ENCODE data around the gene NLRP6.
"Not testable (repeated sequence)": the region's sequence is repeated elsewhere in the genome, so short reads cannot be mapped to it uniquely, and the experiment has no call there.

NLRP6 gene

DNA sequence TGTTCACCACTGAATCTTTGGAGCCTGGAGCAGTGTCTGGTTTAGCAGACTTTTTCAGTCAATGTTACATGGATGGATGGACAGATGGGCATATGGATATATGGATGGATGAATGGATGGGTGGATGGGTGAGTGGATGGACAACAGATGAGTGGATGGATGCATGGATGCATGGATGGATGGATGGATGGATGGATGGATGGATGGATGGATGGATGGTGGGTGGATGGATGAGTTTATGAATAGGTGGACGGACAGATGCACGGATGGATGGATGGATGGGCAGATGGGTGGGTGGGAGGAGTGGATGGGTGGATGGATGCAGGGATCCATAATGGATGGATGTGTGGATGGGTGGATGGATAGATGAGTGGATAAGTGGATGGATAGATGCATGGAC, 22.4 kb upstream of the NLRP6 start:
- DNase-seq (ENCODE audit: low read depth in 3 of 3, low spot score in 1 of 3): no peak

DNA sequence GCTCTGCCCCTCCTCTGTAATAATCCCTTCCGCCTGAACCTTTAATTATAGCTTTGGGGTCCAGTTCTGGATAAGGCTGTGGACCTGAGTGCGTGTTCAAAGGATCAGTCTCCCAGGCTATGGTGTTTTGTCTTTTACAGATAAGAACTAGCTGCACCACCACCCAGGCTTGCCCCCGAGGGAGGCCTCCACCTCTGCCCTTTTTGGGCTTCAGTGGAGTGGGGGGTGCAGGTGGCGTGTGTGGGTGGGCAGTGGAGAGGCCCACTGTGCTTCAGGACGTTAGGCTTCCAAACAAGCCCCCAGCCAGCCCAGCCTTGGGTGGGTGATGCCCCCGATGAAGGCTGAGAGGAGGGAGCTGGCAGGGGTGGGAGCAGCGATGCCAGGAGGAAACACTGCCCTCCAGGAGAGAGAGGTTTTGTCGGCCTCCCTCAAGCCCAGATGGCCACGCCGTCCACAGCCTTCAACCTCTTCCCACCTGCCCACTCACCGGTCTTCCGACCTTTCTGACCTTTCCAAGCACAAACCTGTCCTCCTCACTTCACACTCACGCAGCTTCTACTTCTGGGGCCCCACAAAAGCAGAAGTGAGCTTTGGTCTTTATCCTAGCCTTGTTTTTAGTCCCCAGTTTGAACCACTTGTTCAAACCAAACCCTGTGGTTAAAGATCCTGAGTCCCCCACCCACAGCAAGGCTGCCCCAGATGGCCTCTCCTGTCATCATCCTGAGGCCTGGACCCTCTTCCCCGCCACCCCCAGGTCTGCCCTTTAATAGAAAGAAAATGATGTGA, 21.1 kb upstream of the NLRP6 start:
- no peak for DNase-seq (ENCODE audit: low read depth in 3 of 3, low spot score in 1 of 3)

DNA sequence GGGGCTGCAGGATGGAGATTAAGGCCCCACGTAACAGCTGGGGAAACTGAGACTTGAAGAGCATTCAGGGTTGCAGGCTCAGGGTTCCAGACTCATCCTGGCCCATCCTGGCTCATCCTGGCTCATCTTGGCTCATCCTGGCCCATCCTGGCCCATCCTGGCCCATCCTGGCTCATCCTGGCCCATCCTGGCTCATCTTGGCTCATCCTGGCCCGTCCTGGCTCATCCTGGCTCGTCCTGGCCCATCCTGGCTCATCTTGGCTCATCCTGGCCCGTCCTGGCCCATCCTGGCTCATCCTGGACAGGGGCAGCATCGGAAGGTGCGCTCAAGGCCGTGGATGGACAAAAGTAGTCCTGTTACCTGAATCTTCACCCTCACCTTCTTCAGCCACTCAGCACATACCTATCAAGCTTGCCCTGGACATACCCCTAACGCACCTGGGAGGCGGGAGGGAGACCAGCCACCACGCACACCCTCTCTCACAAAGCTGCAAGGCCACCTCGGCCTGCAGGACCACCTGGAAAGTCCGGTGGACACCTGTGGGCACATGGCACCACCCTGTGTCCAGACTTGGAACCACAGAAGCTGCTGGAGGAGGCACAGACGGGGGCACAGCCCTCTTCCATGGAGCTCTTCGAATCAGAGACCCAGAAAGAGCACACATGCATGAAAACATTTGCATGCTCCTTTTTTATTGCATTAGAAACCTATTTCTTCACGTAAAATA, 20.3 kb upstream of the NLRP6 start:
- no peak for DNase-seq (ENCODE audit: low read depth in 3 of 3, low spot score in 1 of 3)

DNA sequence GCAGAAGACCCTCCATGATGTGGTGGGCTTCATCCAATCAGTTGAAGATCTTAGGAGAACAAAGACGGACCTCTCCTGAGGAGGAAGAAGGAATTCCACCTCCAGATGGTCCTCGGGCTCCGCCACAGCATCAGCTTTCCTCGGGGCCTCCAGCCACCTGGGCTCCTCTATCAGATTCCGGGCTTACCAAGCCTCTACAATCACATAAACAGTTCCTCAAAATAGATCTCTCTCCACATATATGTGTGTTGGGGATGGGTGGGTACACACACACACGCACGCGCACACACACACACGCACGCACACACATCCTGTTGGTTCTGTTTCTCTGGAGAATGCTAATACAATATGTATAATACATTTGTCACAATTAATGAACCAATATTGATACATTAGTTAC, 18.8 kb upstream of the NLRP6 start:
- DNase-seq (ENCODE audit: low read depth in 3 of 3, low spot score in 1 of 3): no peak

DNA sequence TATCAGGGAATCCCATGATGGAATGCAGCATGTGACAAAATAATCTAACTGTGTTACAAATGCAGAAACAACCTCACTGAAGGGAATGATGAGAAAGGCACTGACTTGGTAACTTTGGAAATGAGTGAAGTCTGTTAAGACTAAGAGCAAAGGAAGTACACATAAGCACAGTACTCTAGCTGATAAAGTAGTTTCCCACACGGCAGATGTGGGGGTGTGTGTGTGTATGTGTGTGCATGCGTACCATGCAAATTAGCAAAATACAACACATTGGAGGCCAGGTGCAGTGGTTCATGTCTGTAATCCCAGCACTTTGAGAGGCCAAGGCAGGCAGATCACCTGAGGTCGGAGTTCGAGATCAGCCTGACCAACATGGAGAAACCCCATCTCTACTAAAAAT, 16.6 kb upstream of the NLRP6 start:
- DNase-seq (ENCODE audit: low read depth in 3 of 3, low spot score in 1 of 3): no peak

DNA sequence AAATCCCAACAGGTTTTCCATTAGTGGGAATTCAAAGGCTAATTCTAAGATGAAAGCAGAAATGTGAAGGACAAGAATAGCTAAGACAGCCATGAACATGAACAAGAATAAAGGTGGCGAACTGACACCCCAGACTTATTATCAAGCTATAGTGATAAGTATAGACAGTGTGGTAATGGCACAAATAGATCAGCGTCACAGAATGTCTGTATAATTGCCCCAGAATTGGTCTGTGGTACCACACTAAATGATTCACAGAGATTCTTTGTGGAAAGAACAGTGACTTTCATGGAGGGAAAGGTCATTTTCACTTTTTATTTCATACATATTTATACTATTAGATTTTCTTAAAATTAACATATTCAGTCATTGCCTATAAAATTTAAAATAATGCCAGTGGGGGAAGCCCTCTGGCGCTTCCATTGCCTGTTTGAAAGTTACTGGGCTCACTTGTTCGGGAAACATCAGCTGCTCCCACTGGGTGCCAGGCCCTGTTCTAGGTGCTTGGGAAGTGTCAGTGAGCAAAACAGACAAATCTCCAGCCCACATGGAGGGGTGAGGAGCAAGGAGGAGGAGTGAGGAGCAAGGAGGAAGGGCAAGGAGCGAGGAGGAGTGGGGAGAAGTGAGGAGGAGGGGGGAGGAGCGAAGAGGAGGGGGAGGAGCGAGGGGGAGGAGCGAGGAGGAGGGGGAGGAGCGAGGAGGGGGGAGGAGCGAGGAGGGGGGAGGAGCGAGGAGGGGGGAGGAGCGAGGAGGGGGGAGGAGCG, 11.3 kb upstream of the NLRP6 start:
- no peak for DNase-seq (ENCODE audit: low read depth in 3 of 3, low spot score in 1 of 3)

DNA sequence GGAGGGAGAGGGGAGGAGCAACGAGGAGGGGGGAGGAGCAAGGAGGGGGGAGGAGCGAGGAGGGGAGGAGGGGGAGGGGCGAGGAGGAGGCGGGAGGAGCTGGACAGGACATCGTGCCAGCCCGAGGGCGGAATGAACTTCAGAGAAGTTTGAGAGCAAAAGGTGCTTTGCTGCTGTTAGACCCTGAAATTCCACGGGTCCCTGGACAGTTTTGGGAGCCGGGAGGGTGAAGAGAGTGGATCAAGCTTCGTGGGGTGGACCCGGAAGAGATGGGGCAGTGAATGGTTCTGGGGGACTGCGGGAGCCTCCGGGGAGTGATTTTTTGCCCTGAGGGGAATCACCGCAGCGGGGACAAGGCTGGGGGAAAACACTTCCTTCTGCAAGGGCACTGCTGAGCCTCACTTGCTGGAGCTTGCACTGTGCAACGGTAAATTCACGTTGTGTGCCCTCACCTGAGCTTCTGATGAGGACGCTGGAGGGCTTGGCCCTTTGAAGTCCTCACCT, 10.7 kb upstream of the NLRP6 start:
- no peak for DNase-seq (ENCODE audit: low read depth in 3 of 3, low spot score in 1 of 3)

DNA sequence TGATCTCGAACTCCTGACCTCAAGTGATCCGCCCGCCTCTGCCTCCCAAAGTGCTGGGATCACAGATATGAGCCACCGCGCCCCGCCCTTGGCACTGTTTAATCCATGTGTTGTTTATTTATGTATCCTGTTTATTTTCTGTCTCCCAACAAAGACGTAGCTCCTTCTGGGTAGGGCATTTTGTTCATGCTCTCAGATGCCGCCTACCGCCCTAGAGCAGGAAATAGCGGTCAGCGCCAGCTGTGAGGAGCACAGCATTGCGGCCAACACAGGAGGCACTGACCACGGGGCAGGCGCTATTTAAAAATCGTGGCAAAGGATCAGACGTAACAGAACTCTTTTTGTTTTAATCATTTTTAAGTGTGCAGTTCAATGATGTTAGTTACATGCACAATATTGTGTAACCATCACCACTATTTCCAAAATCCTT, 9.5 kb upstream of the NLRP6 start:
- DNase-seq (ENCODE audit: low read depth in 3 of 3, low spot score in 1 of 3): not testable (repeated sequence)

DNA sequence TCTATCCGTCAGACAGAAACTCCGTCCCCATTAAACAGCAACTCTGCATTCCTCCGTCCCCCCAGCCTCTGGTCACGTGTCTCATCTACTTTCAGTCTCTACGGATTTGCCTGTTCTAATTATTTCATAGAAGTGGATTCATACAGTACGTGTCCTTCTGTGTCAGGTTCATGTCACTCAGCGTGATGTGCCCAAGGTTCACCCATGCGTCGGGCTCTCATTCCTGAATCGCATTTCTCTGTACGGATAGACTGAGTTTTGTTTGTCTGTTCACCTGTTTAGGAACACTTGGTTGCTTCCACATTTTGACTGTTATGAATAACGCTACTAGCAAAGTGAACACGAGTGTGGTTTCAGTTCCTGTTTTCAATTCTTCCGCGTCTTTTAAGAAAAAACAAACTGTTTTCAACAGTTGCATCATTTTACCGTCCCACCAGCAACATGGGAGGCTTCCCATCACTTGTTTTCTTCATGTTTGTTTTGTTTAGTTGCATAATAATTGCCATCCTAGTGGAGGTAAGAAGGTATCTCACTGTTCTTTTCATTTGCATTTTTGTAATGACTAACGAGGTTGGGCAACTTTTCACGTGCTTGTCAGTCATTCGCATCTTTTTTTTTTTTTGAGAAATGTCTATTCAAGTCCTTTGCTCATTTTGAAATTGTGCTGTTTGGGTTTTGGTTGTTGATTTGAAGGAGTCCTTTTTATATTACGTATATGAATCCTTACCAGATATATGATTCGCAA, 8.9 kb upstream of the NLRP6 start:
- no peak for DNase-seq (ENCODE audit: low read depth in 3 of 3, low spot score in 1 of 3)

DNA sequence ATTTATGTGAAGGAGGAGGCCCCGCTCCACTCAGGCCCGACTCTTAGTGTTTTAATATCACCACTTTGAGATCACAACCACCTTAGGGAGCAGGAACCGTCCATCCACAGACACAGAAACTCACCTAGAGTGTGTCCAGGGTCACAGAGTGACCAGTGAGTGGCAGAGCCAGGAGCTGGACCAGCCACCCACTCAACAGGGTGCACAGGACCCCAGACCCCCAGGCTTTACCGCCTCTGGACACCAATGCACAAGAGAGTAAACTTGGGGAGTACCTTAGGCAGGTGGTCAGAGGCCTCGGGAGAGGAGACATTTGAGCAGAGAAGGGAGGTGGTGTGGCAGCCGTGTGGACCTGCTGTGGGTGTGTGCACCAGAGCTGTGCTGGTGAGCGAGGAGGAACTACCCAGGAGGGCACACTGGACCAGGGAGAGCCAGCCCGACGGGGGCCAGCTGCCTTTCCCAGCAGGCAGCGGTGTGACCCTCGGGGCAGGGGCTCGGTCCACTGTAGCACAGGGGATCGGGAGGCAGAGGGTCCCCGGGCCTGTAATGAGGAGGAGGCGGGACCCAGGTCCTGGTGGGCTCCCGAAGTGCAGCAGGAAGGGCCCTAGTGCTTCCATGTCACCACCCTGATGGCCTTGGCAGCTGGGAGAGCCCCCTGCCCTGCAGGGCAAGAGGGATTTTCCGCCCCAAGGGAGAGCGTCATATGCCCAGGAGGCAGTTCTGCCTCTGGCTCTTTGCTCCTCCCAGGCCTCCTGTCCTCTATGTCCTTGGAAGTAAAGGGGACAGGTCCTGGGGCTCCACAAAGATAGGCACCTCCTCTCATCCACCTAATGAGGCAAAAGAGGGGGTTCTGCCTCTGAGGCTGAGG, 7.5 kb upstream of the NLRP6 start:
- no peak for DNase-seq (ENCODE audit: low read depth in 3 of 3, low spot score in 1 of 3)

DNA sequence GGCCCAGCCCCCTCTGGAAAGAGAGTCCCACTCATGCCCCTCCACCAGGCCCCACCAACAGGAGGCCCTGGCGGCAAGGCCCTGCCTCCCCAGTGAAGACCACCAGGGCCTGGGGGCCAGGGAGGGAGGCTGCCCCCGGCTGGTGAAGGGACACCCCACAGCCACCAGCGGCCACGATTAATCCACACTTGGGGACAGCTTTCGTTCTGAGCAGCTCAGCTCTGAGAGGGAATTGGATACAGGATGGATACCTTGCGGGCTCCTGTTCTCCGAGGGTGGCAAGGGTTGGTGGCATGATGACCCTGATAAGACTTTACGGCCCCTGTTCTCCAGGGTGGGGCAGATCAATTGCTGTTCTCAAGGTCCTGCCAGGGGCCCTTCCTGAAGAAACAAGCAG, 6.9 kb upstream of the NLRP6 start:
- DNase-seq (ENCODE audit: low read depth in 3 of 3, low spot score in 1 of 3): no peak

DNA sequence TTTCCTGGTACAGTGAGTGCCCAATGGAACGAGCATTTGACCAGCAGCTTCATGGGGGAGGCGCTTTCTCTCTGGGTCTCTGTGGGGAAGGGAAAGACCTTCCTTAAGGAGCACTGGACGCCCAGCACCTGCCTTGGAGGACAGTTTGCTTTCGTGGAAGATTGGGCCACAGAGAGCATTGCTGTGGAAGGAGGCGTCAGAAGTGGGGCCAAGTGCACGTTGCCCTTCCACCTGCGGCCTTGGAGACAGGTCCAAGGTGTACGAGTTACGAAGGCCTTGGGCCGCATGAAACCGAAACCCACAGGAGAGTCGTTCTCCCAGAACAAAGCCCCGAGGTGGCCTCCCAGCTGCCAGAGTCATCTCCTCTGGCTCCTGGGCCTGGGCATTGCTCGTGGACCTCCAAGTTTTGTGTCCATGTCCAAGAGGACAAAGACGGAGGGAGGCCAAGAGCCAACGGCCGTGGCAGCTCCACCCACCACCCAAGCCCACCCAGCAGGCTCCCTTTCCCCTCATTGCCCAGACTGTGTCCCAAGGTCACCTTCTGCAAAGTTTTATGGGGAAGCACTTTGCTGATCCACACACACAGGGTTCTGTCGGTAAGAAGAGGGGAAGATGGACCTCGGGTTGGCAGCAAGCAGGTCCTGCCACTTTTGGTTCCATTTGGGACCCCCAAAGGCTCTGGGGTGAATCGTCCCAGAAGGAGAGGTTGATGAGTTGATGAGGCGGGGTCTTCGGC, 5.8 kb upstream of the NLRP6 start:
- no peak for DNase-seq (ENCODE audit: low read depth in 3 of 3, low spot score in 1 of 3)

DNA sequence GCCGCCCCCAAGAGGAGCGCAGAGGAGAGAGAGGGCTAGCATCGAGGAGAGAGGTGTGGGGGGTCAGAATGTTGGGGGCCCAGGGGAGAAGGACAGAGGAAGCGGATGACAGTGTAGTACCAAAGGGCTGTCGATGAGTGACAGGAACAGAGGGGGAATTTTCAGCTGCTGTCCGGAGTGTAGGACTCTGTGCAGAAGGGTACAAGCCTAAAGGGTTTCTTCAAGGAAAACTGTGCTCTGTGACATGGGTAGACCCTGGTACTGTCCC, 5.3 kb upstream of the NLRP6 start:
- DNase-seq (ENCODE audit: low read depth in 3 of 3, low spot score in 1 of 3): no peak

DNA sequence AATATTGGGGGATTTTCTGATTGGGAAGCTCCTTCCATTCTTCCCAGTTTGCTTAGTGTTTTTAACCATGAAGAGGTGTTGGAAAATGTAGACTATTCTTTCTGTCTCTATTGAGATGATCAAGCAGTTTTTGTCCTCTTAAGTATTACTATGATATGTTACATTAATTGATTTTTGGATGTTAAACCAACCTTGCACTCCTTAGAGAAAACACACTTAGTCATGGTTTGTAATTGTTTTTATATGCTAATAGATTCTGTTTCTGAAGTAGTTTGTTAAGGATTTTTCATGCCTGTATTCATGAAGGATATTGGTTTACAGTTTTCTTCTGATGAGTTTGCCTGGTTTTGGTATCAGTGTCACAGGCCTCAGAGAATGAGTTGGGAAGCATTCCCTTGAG, 2.0 kb upstream of the NLRP6 start:
- DNase-seq (ENCODE audit: low read depth in 3 of 3, low spot score in 1 of 3): no peak

DNA sequence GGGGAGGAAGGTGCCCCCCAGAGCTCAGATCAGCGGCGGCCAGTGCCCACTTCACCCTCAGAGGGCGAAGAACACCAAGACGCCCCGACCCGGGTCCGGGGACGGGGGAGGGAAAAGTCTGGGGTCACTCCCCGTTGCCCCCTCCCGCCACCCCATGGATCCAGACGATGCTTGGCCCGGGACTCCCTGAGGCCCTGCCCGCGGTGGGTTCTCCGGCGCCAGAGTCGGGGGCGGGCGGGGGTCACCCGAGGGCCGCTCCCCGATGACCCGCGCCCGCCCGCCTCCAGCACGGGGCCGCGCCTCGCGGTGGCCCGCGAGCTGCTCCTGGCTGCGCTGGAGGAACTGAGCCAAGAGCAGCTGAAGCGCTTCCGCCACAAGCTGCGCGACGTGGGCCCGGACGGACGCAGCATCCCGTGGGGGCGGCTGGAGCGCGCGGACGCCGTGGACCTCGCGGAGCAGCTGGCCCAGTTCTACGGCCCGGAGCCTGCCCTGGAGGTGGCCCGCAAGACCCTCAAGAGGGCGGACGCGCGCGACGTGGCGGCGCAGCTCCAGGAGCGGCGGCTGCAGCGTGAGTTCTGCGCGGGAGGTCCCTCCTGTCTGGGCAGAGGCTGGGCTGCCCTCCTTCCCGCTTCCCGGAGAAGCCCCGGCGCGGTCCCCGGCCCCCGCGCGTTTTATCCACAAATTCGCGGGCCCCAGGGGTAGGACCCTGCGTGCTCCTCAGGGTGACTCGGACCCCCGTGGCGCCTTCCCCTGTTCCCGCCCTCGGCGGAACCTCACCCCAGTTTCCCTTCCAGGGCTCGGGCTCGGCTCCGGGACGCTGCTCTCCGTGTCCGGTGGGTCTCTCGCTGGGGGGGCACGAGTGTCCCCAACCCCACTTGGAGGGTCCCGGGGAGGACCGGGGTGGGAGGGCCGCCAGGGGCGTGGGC, 1.1 kb downstream of the NLRP6 start:
- DNase-seq (ENCODE audit: low read depth in 3 of 3, low spot score in 1 of 3): no peak

DNA sequence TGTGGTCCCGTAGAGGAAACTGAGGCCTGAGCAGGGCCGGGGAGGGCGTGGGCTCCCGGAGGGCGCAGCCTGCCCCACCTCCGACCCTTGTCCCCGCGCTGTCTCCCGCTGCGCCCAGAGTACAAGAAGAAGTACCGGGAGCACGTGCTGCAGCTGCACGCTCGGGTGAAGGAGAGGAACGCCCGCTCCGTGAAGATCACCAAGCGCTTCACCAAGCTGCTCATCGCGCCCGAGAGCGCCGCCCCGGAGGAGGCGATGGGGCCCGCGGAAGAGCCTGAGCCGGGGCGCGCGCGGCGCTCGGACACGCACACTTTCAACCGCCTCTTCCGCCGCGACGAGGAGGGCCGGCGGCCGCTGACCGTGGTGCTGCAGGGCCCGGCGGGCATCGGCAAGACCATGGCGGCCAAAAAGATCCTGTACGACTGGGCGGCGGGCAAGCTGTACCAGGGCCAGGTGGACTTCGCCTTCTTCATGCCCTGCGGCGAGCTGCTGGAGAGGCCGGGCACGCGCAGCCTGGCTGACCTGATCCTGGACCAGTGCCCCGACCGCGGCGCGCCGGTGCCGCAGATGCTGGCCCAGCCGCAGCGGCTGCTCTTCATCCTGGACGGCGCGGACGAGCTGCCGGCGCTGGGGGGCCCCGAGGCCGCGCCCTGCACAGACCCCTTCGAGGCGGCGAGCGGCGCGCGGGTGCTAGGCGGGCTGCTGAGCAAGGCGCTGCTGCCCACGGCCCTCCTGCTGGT, 1.9 kb downstream of the NLRP6 start:
- no peak for DNase-seq (ENCODE audit: low read depth in 3 of 3, low spot score in 1 of 3)

DNA sequence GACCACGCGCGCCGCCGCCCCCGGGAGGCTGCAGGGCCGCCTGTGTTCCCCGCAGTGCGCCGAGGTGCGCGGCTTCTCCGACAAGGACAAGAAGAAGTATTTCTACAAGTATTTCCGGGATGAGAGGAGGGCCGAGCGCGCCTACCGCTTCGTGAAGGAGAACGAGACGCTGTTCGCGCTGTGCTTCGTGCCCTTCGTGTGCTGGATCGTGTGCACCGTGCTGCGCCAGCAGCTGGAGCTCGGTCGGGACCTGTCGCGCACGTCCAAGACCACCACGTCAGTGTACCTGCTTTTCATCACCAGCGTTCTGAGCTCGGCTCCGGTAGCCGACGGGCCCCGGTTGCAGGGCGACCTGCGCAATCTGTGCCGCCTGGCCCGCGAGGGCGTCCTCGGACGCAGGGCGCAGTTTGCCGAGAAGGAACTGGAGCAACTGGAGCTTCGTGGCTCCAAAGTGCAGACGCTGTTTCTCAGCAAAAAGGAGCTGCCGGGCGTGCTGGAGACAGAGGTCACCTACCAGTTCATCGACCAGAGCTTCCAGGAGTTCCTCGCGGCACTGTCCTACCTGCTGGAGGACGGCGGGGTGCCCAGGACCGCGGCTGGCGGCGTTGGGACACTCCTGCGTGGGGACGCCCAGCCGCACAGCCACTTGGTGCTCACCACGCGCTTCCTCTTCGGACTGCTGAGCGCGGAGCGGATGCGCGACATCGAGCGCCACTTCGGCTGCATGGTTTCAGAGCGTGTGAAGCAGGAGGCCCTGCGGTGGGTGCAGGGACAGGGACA, 2.7 kb downstream of the NLRP6 start:
- no peak for DNase-seq (ENCODE audit: low read depth in 3 of 3, low spot score in 1 of 3)

Data from stimulated activated CD4-positive, alpha-beta T cell treated with anti-CD3 and anti-CD28 coated beads, TNF-alpha, amount 100 ng/mL, for 1 hour (primary cell).